Measurements from ENCODE around the gene FGD4. TPM values are rescaled to one million over a fixed set of nuclear protein-coding genes. Genes with fewer than 3 reads are reported as not detected.

FGD4 gene
- total and polyA plus RNA-seq, 3 donors from 2014 or later: 51.0 to 90.2 (median 74.9) TPM

DNA sequence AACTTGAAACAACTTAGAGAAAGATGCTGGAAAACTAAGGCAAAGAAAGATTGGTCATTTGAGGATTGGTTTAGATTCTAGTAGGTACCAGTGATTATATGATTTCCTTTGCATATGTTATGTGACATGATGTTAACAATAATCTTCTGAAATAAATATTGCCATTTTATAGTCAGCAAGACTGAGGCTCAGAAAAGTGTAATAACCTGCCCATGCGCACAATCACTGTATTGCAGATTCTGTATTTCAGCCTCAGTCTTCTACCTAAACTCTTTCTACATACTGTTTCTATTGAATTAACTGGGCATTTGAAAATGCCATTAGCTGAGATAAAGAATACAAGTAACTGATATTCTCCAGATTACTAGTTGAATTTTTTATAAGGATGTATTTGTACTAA is 61.3 kb downstream of the FGD4 start:
- TF ChIP-seq POLR2A (IDR thresholded peaks at IDR 0.05): no peak
- TF ChIP-seq, protein P1, sequence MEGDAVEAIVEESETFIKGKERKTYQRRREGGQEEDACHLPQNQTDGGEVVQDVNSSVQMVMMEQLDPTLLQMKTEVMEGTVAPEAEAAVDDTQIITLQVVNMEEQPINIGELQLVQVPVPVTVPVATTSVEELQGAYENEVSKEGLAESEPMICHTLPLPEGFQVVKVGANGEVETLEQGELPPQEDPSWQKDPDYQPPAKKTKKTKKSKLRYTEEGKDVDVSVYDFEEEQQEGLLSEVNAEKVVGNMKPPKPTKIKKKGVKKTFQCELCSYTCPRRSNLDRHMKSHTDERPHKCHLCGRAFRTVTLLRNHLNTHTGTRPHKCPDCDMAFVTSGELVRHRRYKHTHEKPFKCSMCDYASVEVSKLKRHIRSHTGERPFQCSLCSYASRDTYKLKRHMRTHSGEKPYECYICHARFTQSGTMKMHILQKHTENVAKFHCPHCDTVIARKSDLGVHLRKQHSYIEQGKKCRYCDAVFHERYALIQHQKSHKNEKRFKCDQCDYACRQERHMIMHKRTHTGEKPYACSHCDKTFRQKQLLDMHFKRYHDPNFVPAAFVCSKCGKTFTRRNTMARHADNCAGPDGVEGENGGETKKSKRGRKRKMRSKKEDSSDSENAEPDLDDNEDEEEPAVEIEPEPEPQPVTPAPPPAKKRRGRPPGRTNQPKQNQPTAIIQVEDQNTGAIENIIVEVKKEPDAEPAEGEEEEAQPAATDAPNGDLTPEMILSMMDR (IDR thresholded peaks at IDR 0.05): no peak
- H3K27ac ChIP-seq: no peak overlapping the region
- no peaks in the 10 kb centered on the region for H3K36me3 ChIP-seq (ENCODE audit: low read depth, missing control alignments)
- H3K9me3 ChIP-seq: no peaks in the 10 kb centered on the region
- intact Hi-C loops (cut with DNase I; ENCODE audit: low total_unique reads): no loop called here
- 96 to 100% methylated on average over 1 of the region's 1 CpG for WGBS, 2 donors
- no peaks in the 10 kb centered on the region for H3K4me1 ChIP-seq
- no peak overlapping the region for H3K4me3 ChIP-seq
- no peak for DNase-seq
- no peaks in the 10 kb centered on the region for H3K27me3 ChIP-seq

DNA sequence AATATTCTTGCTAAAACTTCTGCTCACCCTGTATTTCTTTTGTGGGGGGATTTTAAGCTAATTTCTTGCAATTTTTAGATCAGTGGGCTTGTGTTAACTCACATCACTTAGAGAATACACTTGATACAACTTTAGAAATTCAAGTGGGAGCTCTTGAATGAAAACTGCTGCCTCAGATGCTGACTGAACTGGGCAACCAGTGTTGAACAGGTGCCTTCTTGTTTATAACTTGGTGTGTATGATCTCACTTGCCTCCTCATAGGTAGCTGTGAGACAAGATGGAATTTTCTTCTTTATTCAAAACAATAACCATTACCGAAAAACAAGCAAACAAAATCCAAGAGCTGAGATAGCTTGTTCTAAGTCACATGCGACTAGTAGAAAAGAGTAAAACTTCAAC is 63.5 kb downstream of the FGD4 start:
- no peaks in the 10 kb centered on the region for H3K9me3 ChIP-seq
- TF ChIP-seq, protein P1 (IDR thresholded peaks at IDR 0.05): no peak
- TF ChIP-seq POLR2A (IDR thresholded peaks at IDR 0.05): no peak
- H3K27me3 ChIP-seq: no peaks in the 10 kb centered on the region
- no peak for DNase-seq
- WGBS, 2 donors: 87 to 91% methylated on average over 2 of the region's 2 CpGs
- intact Hi-C loops (cut with DNase I; ENCODE audit: low total_unique reads): no loop called here
- no peaks in the 10 kb centered on the region for H3K4me1 ChIP-seq
- H3K27ac ChIP-seq: no peak overlapping the region
- H3K36me3 ChIP-seq (ENCODE audit: low read depth, missing control alignments): no peaks in the 10 kb centered on the region
- no peak overlapping the region for H3K4me3 ChIP-seq

DNA sequence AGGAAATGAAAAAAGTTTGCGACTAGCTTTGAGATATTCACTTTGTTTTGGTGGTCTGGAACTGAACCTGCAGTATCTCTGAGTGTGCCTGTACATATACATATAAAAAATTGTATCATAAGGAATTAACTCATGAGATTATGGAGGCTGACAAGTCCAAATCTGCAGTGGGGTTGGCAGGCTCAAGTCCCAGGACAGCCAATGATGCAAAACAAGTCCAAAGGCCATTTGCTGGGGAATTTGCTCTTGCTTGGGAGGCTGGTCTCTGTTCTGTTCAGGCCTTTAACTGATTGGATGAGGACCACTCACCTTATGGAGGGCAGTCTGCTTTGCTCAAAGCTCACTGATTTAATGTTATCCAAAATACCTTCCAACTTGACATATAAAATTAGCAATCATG is 66.8 kb downstream of the FGD4 start:
- H3K9me3 ChIP-seq: no peaks in the 10 kb centered on the region
- 94 to 100% methylated on average over 1 of the region's 1 CpG for whole genome bisulfite sequencing, 2 donors
- DNase-seq: no peak
- H3K27me3 ChIP-seq: no peaks in the 10 kb centered on the region
- H3K4me3 ChIP-seq: no peak overlapping the region
- H3K4me1 ChIP-seq: no peaks in the 10 kb centered on the region
- no peak overlapping the region for H3K27ac ChIP-seq
- no peaks in the 10 kb centered on the region for H3K36me3 ChIP-seq (ENCODE audit: low read depth, missing control alignments)
- TF ChIP-seq, protein P1 (IDR thresholded peaks at IDR 0.05): no peak
- no peak for TF ChIP-seq POLR2A (IDR thresholded peaks at IDR 0.05)
- intact Hi-C loops (cut with DNase I; ENCODE audit: low total_unique reads): no loop called here

DNA sequence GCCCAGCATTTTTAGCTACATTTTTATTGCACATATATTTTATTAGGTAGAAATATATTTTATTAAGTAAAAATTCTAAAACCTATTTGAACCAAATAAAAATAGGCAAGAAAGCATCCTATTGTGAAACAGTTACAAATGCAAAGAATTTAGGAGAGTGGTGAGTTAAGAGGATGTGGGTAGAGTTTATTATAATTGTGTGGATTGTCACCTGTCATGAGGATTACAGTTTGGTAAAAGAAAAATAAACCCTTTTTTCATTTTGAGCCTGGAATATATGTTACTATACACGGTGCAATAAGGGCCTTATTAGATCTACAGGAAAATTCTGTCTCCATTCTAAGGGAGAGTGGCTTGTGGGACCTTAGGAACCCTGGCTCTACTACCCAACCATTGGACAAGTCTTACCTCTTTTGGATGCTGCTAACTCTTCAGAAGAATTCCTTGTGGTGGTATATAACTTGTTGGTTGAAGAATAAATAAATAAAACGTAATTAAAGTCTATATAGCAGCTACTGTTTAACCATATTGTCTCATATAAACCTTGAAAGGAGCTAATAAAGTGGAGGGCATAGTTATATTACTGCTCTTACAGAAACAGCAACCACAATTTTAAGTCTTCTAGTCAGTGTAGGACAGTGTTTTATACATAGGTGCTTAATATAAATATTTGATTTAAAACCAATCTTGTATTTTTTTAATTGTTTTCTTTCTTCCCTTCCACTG is 67.8 kb downstream of the FGD4 start:
- no peaks in the 10 kb centered on the region for H3K4me1 ChIP-seq
- no peaks in the 10 kb centered on the region for H3K9me3 ChIP-seq
- TF ChIP-seq POLR2A (IDR thresholded peaks at IDR 0.05): no peak
- TF ChIP-seq, protein P1 (IDR thresholded peaks at IDR 0.05): no peak
- H3K36me3 ChIP-seq (ENCODE audit: low read depth, missing control alignments): no peaks in the 10 kb centered on the region
- no peak for DNase-seq
- H3K27me3 ChIP-seq: no peaks in the 10 kb centered on the region
- 60 to 87% methylated on average over 2 of the region's 2 CpGs for WGBS, 2 donors
- no peak overlapping the region for H3K4me3 ChIP-seq
- no peak overlapping the region for H3K27ac ChIP-seq
- intact Hi-C loops (cut with DNase I; ENCODE audit: low total_unique reads): no loop called here

All from testis (tissue), 3 donors.